HEK293T (cell line): Measurements from ENCODE around the gene GABBR2.

Experiments
- ARNT ChIP-seq: fragments of 450-650 bp; IDR thresholded peaks from 2 replicates; pipeline ENCODE4 v1.6.1; 2017; ENCODE audit warnings: mild to moderate bottlenecking
- BHLHE40 ChIP-seq: fragments of 450-650 bp; IDR thresholded peaks from 2 replicates; pipeline ENCODE4 v1.6.1; 2016; ENCODE audit warnings: mild to moderate bottlenecking, moderate library complexity, borderline replicate concordance
- CTBP1 ChIP-seq: fragments of 450-650 bp; IDR thresholded peaks from 2 replicates; pipeline ENCODE4 v1.6.1; 2016; ENCODE audit warnings: borderline replicate concordance
- ELF4 ChIP-seq: fragments of 450-650 bp; IDR thresholded peaks from 2 replicates; pipeline ENCODE4 v1.6.1; 2017; ENCODE audit warnings: antibody characterized with exemption
- FOXA1 ChIP-seq: fragments of 450-650 bp; IDR thresholded peaks from 2 replicates; pipeline ENCODE4 v1.6.1; 2016; ENCODE audit warnings: mild to moderate bottlenecking
- FOXK2 ChIP-seq: fragments of 450-650 bp; IDR thresholded peaks from 2 replicates; pipeline ENCODE4 v1.6.1; 2016; ENCODE audit warnings: mild to moderate bottlenecking
- FOXM1 ChIP-seq: fragments of 450-650 bp; IDR thresholded peaks from 2 replicates; pipeline ENCODE4 v1.6.1; 2017; ENCODE audit warnings: mild to moderate bottlenecking, borderline replicate concordance
- HDGF ChIP-seq: fragments of 450-650 bp; IDR thresholded peaks from 2 replicates; pipeline ENCODE4 v1.6.1; 2017; ENCODE audit warnings: antibody characterized with exemption, borderline replicate concordance
- LEF1 ChIP-seq: fragments of 450-650 bp; IDR thresholded peaks from 2 replicates; pipeline ENCODE4 v1.6.1; 2017; ENCODE audit warnings: mild to moderate bottlenecking, borderline replicate concordance
- NFRKB ChIP-seq: fragments of 450-650 bp; IDR thresholded peaks from 2 replicates; pipeline ENCODE4 v1.6.1; 2016; ENCODE audit warnings: mild to moderate bottlenecking, moderate library complexity
- SP1 ChIP-seq: fragments of 450-650 bp; IDR thresholded peaks from 2 replicates; pipeline ENCODE4 v1.6.1; 2017
- SUZ12 ChIP-seq: fragments of 450-650 bp; IDR thresholded peaks from 2 replicates; pipeline ENCODE4 v1.6.1; 2016; ENCODE audit warnings: mild to moderate bottlenecking
- TARDBP ChIP-seq: fragments of 450-650 bp; IDR thresholded peaks from 2 replicates; pipeline ENCODE4 v1.6.1; 2016
- ZNF384 ChIP-seq: fragments of 450-650 bp; IDR thresholded peaks from 2 replicates; pipeline ENCODE4 v1.6.1; 2016

- TF ChIP-seq NFRKB (no peak), FOXM1 (no peak), FOXK2 (no peak), TARDBP (no peak), ZNF384 (no peak), SUZ12 (no peak), SP1 (no peak), HDGF (no peak), BHLHE40 (no peak), ARNT (no peak), ELF4 (no peak), FOXA1 (no peak), CTBP1 (no peak), LEF1 (no peak)
These were observed 191.7 kb downstream of the GABBR2 start for GRCh38 chr9:98516897-98517503.
